NCI-H1694 (cell line): ENCODE measurements around the gene OR5V1.
"Not testable (repeated sequence)": the region's sequence is repeated elsewhere in the genome, so short reads cannot be mapped to it uniquely, and the experiment has no call there.

Experiments
- DNase-seq: peaks from one replicate; lab custom pipeline; 2025; lab: John Stamatoyannopoulos, UW

The OR5V1 gene

GRCh38 chr6:29368765-29369164, at the start of gene OR5V1:
Gene OR5V1, minus strand, starts transcription at chr6:29368865. Its CDS starts 12,670 bp downstream, at chr6:29356195.
- DNase-seq = no peak

GRCh38 chr6:29414588-29414987, 45.9 kb upstream of the OR5V1 start, which contains the start of gene OR12D1:
Gene OR12D1, plus strand, starts transcription at chr6:29414928.
- no peak for DNase-seq

- no peak for DNase-seq
These were observed 35.1 kb upstream of the OR5V1 start for GRCh38 chr6:29403801-29404200.

GRCh38 chr6:29399525-29399924, 30.9 kb upstream of the OR5V1 start:
- DNase-seq = no peak

GRCh38 chr6:29395331-29395730, 26.7 kb upstream of the OR5V1 start, which contains the start of gene OR12D2:
Gene OR12D2, plus strand, starts transcription at chr6:29395631. Its CDS starts 1,069 bp downstream, at chr6:29396700.
- no peak for DNase-seq

GRCh38 chr6:29388533-29388932, 19.9 kb upstream of the OR5V1 start:
- no peak for DNase-seq

- DNase-seq = no peak
These were observed 7.3 kb upstream of the OR5V1 start for GRCh38 chr6:29376003-29376402.

- no peak for DNase-seq
These were observed 6.5 kb upstream of the OR5V1 start, which contains the start of gene OR12D3 for GRCh38 chr6:29375191-29375590. Gene OR12D3, minus strand, starts transcription at chr6:29375291. Its CDS starts 4 bp downstream, at chr6:29375287.

GRCh38 chr6:29355603-29356002, 13.1 kb downstream of the OR5V1 start:
- DNase-seq = no peak

- DNase-seq = no peak
These were observed 13.7 kb downstream of the OR5V1 start for GRCh38 chr6:29354980-29355379.

GRCh38 chr6:29349348-29349747, 19.3 kb downstream of the OR5V1 start:
- DNase-seq = not testable (repeated sequence)

- no peak for DNase-seq
These were observed 23.3 kb downstream of the OR5V1 start for GRCh38 chr6:29345380-29345779.

- DNase-seq = no peak
These were observed 32.4 kb downstream of the OR5V1 start for GRCh38 chr6:29336269-29336668.

GRCh38 chr6:29332676-29333075, 36.0 kb downstream of the OR5V1 start:
- no peak for DNase-seq

- DNase-seq = no peak
These were observed 42.9 kb downstream of the OR5V1 start for GRCh38 chr6:29325777-29326176.

GRCh38 chr6:29323332-29323731, 45.3 kb downstream of the OR5V1 start:
- not testable (repeated sequence) for DNase-seq

- no peak for DNase-seq
These were observed 48.7 kb downstream of the OR5V1 start for GRCh38 chr6:29319931-29320330.
